Ovary (tissue), 3 donors: ENCODE results near the gene LDHAL6A.

ENCODE experiments used
- EP300 ChIP-seq: sonication (generic); formaldehyde crosslinking; IDR thresholded peaks from one replicate; pipeline ENCODE4 v1.6.1; 2017; ENCODE audit warnings: antibody characterized with exemption
- TF ChIP-seq, protein P1 (sequence below), 3 donors: fragments of 450-650 bp in 2 of 3; fragments of 200-600 bp in 1 of 3; IDR thresholded peaks; one replicate each; pipeline versions ENCODE4 v1.5.1 to v1.8.0; 2016 to 2022; ENCODE audit warnings: antibody characterized with exemption in 3 of 3, mild to moderate bottlenecking in 1 of 3
- donor health status: DM: no; HTN: no; CAD: no.

DNA sequence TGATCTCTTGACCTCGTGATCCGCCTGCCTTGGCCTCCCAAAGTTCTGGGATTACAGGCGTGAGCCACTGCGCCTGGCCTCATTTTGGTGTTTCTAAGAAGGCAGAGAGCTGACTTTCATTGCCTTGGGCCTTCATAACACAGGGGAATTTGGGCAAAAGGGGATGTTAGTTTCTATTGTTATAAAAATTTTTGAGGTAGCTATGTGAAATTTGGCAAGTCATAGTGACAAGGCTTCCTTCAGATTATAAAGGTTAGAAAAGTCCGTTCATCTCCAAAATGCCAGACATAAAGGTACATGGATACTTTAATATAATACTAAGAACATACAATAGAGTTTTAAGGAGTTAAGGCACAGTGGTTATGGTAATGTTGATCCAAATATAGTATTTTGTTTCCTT is 26.3 kb upstream of the LDHAL6A start:
- TF ChIP-seq, protein P1, sequence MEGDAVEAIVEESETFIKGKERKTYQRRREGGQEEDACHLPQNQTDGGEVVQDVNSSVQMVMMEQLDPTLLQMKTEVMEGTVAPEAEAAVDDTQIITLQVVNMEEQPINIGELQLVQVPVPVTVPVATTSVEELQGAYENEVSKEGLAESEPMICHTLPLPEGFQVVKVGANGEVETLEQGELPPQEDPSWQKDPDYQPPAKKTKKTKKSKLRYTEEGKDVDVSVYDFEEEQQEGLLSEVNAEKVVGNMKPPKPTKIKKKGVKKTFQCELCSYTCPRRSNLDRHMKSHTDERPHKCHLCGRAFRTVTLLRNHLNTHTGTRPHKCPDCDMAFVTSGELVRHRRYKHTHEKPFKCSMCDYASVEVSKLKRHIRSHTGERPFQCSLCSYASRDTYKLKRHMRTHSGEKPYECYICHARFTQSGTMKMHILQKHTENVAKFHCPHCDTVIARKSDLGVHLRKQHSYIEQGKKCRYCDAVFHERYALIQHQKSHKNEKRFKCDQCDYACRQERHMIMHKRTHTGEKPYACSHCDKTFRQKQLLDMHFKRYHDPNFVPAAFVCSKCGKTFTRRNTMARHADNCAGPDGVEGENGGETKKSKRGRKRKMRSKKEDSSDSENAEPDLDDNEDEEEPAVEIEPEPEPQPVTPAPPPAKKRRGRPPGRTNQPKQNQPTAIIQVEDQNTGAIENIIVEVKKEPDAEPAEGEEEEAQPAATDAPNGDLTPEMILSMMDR (IDR thresholded peaks at IDR 0.05), result no peak
- TF ChIP-seq EP300, result no peak
